Large intestine (tissue), 3 donors: ENCODE results near the gene NCKAP5. TPM values are rescaled to one million over a fixed set of nuclear protein-coding genes. Genes with fewer than 3 reads are reported as not detected.

Experiments used
- DNase-seq, 2 donors: peaks; one replicate each; pipeline versions ENCODE4 v3.0.0 to v3.0.0-alpha.2; 2013
- H3K27ac ChIP-seq: one replicate; pipeline ENCODE4 v1.5.1; 2013; ENCODE audit warnings: low read length
- H3K27me3 ChIP-seq: 2 replicates; pipeline ENCODE4 v1.6.1; 2013; ENCODE audit warnings: low read length; ENCODE audit not compliant: control insufficient read depth, insufficient read depth
- H3K36me3 ChIP-seq: 2 replicates; pipeline ENCODE4 v1.6.1; 2013; ENCODE audit warnings: low read length; ENCODE audit not compliant: control insufficient read depth, insufficient read depth
- H3K4me1 ChIP-seq: one replicate; pipeline ENCODE4 v1.6.1; 2013; ENCODE audit warnings: low read length; ENCODE audit not compliant: control insufficient read depth, insufficient read depth
- H3K4me3 ChIP-seq: one replicate; pipeline ENCODE4 v1.5.1; 2013; ENCODE audit warnings: low read length
- H3K9me3 ChIP-seq: one replicate; pipeline ENCODE4 v1.6.1; 2013; ENCODE audit warnings: mild to moderate bottlenecking, low read depth, low read length, moderate library complexity; ENCODE audit not compliant: control insufficient read depth
- WGBS: methylation state at CpG from one replicate; pipeline ENCODE4 v1.1.5; 2013; ENCODE audit warnings: low lambda C conversion rate; ENCODE audit not compliant: insufficient coverage; 5-methylcytosine and 5-hydroxymethylcytosine counted together
- polyA plus RNA-seq: library from polyadenylated mRNA; unstranded; fragments of 120-200 nt; gene quantifications from one replicate; pipeline ENCODE4 v1.2.1, GENCODE V29; 2013

NCKAP5 gene
- polyA plus RNA-seq, 1 donor = 4.3 TPM

GRCh38 chr2:133004623-133005022 lies 563.6 kb downstream of the NCKAP5 start:
- no peaks in the 10 kb centered on the region for H3K36me3 ChIP-seq
- no peaks in the 10 kb centered on the region for H3K27me3 ChIP-seq
- H3K27ac ChIP-seq = no peak overlapping the region
- no peaks in the 10 kb centered on the region for H3K4me1 ChIP-seq
- H3K9me3 ChIP-seq = no peaks in the 10 kb centered on the region
- 100% methylated on average over 1 of the region's 5 CpGs for WGBS
- H3K4me3 ChIP-seq = no peak overlapping the region
- no peak for DNase-seq

DNA sequence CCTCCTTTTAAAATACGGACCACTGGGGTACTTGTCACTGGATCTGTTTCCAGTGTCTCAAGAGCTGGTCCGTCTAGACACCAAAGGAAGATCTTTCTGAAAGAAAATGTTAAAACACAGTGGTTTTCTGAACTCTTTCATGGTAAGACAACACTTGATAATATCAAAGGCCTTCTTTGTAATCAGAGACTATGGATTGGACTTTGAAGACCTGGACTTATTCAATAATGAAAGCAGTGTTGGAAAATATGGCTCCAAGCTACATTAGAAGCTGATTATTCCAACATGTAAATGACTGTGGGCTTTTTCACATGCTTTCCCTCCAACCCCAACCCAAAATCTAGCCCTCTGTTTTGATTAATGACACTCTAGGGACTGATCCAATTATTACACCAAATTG lies 568.8 kb downstream of the NCKAP5 start:
- whole genome bisulfite sequencing = 100% methylated on average over 2 of the region's 2 CpGs
- H3K9me3 ChIP-seq = no peaks in the 10 kb centered on the region

GRCh38 chr2:132998221-132998620 lies 570.0 kb downstream of the NCKAP5 start:
- Histone ChIP-seq H3K4me3 (no peak overlapping the region), H3K27me3 (peaks cover 5% of the 10 kb centered on the region), H3K36me3 (no peaks in the 10 kb centered on the region), H3K4me1 (no peaks in the 10 kb centered on the region), H3K9me3 (no peaks in the 10 kb centered on the region), H3K27ac (no peak overlapping the region)
- DNase-seq = no peak

More for the DNA sequence above, 568.8 kb downstream of the NCKAP5 start:
- no peaks in the 10 kb centered on the region for H3K27me3 ChIP-seq
- H3K27ac ChIP-seq = no peak overlapping the region
- H3K4me3 ChIP-seq = no peak overlapping the region
- H3K36me3 ChIP-seq = no peaks in the 10 kb centered on the region
- no peak for DNase-seq
- H3K4me1 ChIP-seq = no peaks in the 10 kb centered on the region

DNA sequence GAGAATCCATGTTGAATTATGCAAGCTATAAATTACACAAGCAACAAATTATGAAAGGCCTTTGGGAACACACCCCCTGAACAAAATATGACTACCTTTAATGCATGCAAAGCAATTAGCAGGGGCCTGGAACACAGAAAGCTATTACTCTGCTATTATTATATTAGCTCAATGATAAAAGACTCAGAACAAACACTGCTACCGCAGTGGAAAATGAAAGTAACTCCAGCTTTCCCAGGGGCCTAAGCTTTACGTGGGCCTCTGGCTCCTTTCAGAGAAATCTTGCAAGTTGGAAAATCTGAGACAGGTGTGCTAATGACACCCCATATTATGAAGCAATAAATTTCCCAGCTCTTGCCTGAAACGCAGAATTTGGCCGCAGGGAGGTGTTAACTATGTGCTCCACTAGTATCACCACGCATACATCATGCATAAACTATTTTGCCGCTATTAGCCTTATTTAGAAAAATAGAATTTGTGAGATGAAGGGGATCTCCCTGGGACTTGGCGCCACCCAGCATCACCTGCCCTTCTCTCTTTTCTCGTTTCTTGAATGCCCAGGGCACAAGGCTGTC lies 576.7 kb downstream of the NCKAP5 start:
- Histone ChIP-seq H3K27ac (no peak overlapping the region), H3K4me1 (peaks cover 3% of the 10 kb centered on the region), H3K36me3 (no peaks in the 10 kb centered on the region), H3K27me3 (peaks cover 6% of the 10 kb centered on the region), H3K9me3 (no peaks in the 10 kb centered on the region), H3K4me3 (no peak overlapping the region)
- peak; percentile 54 to 85 for DNase-seq
- no CpG with 5 or more reads among the region's 8 CpGs for WGBS

GRCh38 chr2:132984731-132985130 lies 583.5 kb downstream of the NCKAP5 start:
- no CpG with 5 or more reads among the region's 2 CpGs for WGBS
- H3K27me3 ChIP-seq = no peaks in the 10 kb centered on the region
- no peaks in the 10 kb centered on the region for H3K9me3 ChIP-seq
- no peak overlapping the region for H3K27ac ChIP-seq
- H3K36me3 ChIP-seq = no peaks in the 10 kb centered on the region
- DNase-seq = peak in 1 of 2 donors; percentile 43
- no peak overlapping the region for H3K4me3 ChIP-seq
- H3K4me1 ChIP-seq = no peaks in the 10 kb centered on the region

- no peaks in the 10 kb centered on the region for H3K9me3 ChIP-seq
- H3K27ac ChIP-seq = no peak overlapping the region
- no CpG with 5 or more reads among the region's 2 CpGs for WGBS
- H3K36me3 ChIP-seq = no peaks in the 10 kb centered on the region
- H3K4me3 ChIP-seq = no peak overlapping the region
- DNase-seq = no peak
- no peaks in the 10 kb centered on the region for H3K27me3 ChIP-seq
- H3K4me1 ChIP-seq = no peaks in the 10 kb centered on the region
Observed at GRCh38 chr2:132980304-132980703, 588.0 kb downstream of the NCKAP5 start.

- 71% methylated on average over 1 of the region's 5 CpGs for WGBS
- Histone ChIP-seq H3K27me3 (no peaks in the 10 kb centered on the region), H3K4me3 (no peak overlapping the region), H3K9me3 (no peaks in the 10 kb centered on the region), H3K4me1 (no peaks in the 10 kb centered on the region), H3K36me3 (no peaks in the 10 kb centered on the region), H3K27ac (no peak overlapping the region)
- DNase-seq = no peak
Observed at GRCh38 chr2:132979339-132980093, 588.7 kb downstream of the NCKAP5 start.

DNA sequence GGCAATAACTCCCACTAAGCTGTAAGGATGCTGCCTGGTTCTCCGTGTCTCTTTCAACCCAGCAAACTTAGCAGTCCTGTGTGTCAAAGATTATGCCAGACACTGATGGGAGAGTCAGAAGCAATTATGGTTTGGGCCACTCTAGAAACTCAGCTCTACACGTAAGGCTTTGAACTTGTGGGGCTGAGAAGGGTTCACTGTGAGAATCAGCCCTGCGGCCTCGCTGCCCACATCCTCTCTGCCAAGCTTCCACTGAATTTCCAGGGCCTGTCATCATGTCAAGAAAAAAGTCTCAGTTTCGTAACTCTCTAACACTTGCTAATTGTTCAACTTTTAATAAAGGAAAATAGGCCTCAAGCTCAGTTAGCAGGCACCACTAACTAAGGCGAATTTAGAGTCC lies 589.4 kb downstream of the NCKAP5 start:
- H3K4me1 ChIP-seq = no peaks in the 10 kb centered on the region
- H3K27ac ChIP-seq = no peak overlapping the region
- no peak for DNase-seq
- H3K9me3 ChIP-seq = no peaks in the 10 kb centered on the region
- H3K27me3 ChIP-seq = no peaks in the 10 kb centered on the region
- 100% methylated on average over 1 of the region's 6 CpGs for WGBS
- no peak overlapping the region for H3K4me3 ChIP-seq
- no peaks in the 10 kb centered on the region for H3K36me3 ChIP-seq

GRCh38 chr2:132977812-132978529 lies 590.3 kb downstream of the NCKAP5 start:
- WGBS = no CpG with 5 or more reads among the region's 4 CpGs
- Histone ChIP-seq H3K27me3 (no peaks in the 10 kb centered on the region), H3K9me3 (no peaks in the 10 kb centered on the region), H3K36me3 (no peaks in the 10 kb centered on the region), H3K4me3 (no peak overlapping the region), H3K4me1 (no peaks in the 10 kb centered on the region), H3K27ac (no peak overlapping the region)
- DNase-seq = no peak

DNA sequence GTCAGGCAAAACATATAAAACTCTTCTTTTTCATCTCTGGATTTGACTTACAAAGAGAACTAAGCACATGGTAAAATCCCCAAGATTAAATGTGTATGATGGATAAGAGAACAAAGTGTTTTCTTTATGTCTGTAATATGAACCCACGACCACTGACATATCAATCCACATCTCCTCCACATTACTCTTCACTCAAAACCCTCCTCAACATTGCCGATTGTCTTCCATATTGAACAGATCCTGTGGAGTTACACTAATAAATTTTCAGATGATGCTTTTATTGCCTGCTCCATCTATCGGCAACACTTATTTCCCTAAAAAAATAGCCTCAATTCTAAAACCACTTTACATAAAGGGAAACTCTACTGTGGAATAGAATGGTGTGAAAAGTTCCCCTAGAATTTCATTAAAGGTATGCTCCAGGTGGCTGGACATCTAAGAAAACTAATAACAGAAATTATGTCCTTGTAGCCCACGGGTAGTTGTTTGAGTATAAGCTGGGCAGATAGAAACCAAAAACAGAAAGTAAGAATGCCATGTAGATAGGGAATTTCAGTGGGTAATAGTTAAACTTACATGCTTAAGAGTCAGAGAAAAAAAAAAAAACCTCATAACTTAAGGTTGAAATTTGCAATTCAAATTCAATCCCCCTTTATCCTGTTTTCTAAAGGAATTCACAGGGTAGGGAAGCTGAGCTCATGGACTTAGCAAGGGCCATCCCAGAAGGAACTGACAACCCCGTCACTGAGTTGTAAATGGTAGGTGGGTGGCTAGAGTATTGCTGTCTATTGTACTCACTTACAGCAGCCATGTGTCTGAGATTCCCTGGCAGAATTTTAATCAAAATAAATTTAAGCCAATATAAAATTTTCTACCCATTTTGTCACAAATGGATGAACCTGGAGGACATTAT lies 592.8 kb downstream of the NCKAP5 start:
- Histone ChIP-seq H3K4me1 (no peaks in the 10 kb centered on the region), H3K27me3 (no peaks in the 10 kb centered on the region), H3K27ac (no peak overlapping the region), H3K36me3 (no peaks in the 10 kb centered on the region), H3K9me3 (no peaks in the 10 kb centered on the region), H3K4me3 (no peak overlapping the region)
- DNase-seq = no peak
- 67% methylated on average over 1 of the region's 5 CpGs for WGBS
